Thymus (tissue), 11 donors: ENCODE data around the gene ANAPC10. TPM values are rescaled to one million over a fixed set of nuclear protein-coding genes. Genes with fewer than 3 reads are reported as not detected.

Experiments
- DNase-seq, 9 donors: peaks; one replicate each; pipeline ENCODE4 v3.0.0-alpha.2; 2013; ENCODE audit warnings: low spot score in 9 of 9, low read depth in 6 of 9, missing footprints in 1 of 9
- H3K27ac ChIP-seq, 2 donors: one replicate each; pipeline ENCODE4 v1.5.1; 2013; ENCODE audit warnings: control low read depth in 1 of 2, low read depth in 1 of 2, low read length in 1 of 2, mild to moderate bottlenecking in 1 of 2, moderate library complexity in 1 of 2
- H3K27me3 ChIP-seq, 2 donors: one replicate each; pipeline ENCODE4 v1.5.1; 2013; ENCODE audit warnings: low read length in 1 of 2; ENCODE audit not compliant: control insufficient read depth in 2 of 2, insufficient read depth in 1 of 2
- H3K36me3 ChIP-seq, 2 donors: one replicate each; pipeline ENCODE4 v1.5.1; 2013; ENCODE audit warnings: low read length in 1 of 2, mild to moderate bottlenecking in 1 of 2, moderate library complexity in 1 of 2; ENCODE audit not compliant: control insufficient read depth in 2 of 2, insufficient read depth in 2 of 2
- H3K4me1 ChIP-seq, 2 donors: one replicate each; pipeline ENCODE4 v1.5.1; 2013; ENCODE audit warnings: low read length in 2 of 2; ENCODE audit not compliant: control insufficient read depth in 2 of 2, insufficient read depth in 2 of 2
- H3K4me3 ChIP-seq, 2 donors: one replicate each; pipeline ENCODE4 v1.5.1; 2013; ENCODE audit warnings: low read length in 2 of 2, control low read depth in 1 of 2, mild to moderate bottlenecking in 1 of 2
- H3K9me3 ChIP-seq, 2 donors: one replicate each; pipeline ENCODE4 v1.5.1; 2013; ENCODE audit warnings: low read length in 1 of 2, mild to moderate bottlenecking in 1 of 2; ENCODE audit not compliant: control insufficient read depth in 2 of 2, insufficient read depth in 1 of 2
- WGBS: extraction: QIAGEN DNeasy Blood & Tissue Kit; methylation state at CpG from one replicate; pipeline ENCODE4 v1.1.7; 2013; 5-methylcytosine and 5-hydroxymethylcytosine counted together
- polyA plus RNA-seq: library from polyadenylated mRNA; stranded (reverse); fragments of 200-250 nt; gene quantifications from one replicate; pipeline ENCODE4 v1.2.3, GENCODE V29; 2013
- total RNA-seq: library from RNA; stranded (reverse); fragments of 120-200 nt; gene quantifications from one replicate; pipeline ENCODE4 v1.2.4, GENCODE V29; 2013
- donor health status: healthy.

The ANAPC10 gene
- total and polyA plus RNA-seq, 2 donors = 31.1 to 36.5 TPM

DNA sequence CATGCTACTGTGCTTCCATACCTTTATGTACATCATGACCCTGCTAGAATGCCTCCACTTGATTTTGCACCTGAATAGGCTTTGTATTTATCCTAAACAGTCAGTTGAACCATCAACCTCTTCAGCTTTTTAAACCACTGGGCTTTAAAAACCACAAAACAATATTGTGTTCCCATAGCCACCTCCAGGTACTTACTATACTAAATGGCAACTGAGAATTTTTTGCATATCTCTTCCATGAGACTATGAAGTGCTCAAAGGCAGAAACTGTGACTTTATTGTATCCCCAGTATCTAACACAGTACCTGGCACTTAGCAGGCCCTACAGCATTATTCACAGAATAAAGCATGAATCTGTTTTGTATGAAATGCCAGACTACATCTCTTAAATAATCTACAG lies 39.7 kb downstream of the ANAPC10 start:
- Histone ChIP-seq H3K27me3 (no peaks in the 10 kb centered on the region), H3K4me3 (no peak overlapping the region), H3K4me1 (no peaks in the 10 kb centered on the region), H3K27ac (no peak overlapping the region), H3K36me3 (peaks cover 0 to 6% of the 10 kb centered on the region in 2 donors), H3K9me3 (no peaks in the 10 kb centered on the region)
- DNase-seq = no peak

DNA sequence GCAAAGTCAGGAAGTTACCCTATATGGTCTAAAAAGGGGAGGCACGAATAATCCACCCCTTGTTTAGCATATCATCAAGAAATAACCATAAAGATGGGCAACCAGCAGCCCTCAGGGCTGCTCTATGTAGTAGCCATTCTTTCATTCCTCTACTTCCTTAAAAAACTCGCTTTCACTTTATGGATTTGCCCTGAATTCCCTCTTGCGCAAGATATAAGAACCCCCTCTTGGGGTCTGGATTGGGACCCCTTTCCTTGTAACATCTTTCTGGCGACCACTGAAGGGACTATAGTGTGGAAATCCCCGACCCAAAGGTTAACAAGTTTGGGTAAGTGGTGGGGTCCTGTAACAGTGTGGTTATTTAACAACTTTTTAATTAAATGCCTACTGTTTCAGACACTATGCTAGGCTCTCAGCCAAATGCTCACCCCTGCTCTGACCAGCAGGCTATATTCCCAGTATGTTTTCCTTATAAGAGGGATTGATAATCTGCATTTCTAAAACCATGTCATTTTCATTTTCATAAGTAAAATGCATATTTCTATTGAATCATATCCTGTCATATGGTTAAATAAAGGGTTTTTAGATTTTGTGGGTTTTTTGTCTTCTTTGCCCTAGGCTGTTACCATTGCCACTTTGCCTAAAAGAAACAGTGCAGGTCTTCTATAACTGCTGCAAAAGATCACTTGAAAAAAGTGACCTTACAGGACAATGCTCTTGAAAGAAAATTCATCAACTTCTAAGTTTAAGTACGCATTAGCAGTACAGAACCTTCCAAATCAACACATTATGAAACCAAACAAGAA lies 41.5 kb downstream of the ANAPC10 start:
- no peaks in the 10 kb centered on the region for H3K4me1 ChIP-seq
- WGBS = 98% methylated on average over 6 of the region's 6 CpGs
- no peak overlapping the region for H3K4me3 ChIP-seq

DNA sequence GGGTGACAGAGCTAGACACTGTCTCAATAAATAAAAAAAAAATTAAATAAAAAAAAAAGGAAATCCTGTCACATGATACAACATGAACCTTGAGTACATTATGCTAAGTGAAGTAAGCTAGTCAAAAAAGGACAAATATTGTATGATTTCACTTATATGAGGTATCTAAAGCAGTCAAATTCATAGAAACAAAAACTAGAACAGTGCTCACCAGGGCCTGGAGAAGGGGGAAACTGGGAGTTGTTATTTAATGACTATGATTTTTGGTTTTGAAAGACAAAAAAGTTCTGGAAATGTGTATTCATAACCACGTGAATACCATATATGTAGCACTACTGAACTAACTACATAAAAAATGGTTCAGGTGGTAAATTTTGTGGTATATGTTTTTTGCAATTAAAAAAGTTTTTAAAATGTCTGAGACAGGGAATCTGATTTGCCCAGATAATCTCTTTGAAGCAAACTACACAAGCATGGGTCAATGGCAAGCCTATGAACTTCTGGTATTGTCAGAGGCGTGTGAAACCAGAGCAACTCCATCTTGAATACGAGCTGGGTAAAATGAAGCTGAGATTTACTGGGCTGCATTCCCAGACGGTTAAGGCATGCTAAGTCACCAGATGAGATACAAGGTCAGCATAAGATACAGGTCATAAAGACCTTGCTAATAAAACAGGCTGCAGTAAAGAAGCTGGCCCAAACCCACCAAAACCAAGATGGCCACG lies 42.3 kb downstream of the ANAPC10 start:
- no peak for DNase-seq
- no peak overlapping the region for H3K27ac ChIP-seq
- H3K4me1 ChIP-seq = no peaks in the 10 kb centered on the region
- no peak overlapping the region for H3K4me3 ChIP-seq
- H3K36me3 ChIP-seq = peaks cover 0 to 5% of the 10 kb centered on the region in 2 donors
- H3K9me3 ChIP-seq = no peaks in the 10 kb centered on the region
- no peaks in the 10 kb centered on the region for H3K27me3 ChIP-seq
- 97% methylated on average over 5 of the region's 5 CpGs for WGBS

More for the DNA sequence above, 41.5 kb downstream of the ANAPC10 start:
- Histone ChIP-seq H3K9me3 (no peaks in the 10 kb centered on the region), H3K27me3 (no peaks in the 10 kb centered on the region), H3K36me3 (peaks cover 0 to 2% of the 10 kb centered on the region in 2 donors), H3K27ac (no peak overlapping the region)
- no peak for DNase-seq

DNA sequence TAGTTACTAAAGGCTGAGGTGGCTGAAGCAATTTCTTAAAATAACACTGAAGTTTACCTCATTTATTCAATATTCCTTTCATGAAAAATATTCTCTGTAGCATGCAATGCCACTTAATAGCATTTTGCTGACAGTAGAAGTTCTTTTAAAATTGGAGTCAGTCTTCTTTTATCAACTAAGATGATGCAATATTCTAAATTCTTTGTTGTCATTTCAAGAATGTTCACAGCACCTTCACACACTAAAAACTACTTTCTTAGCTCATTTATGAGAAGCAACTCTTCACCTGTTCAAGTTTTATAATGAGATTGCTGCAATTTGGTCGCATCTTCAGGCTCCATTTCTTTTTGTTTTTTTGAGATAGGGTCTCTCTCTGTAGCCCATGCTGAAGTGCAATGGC lies 48.8 kb downstream of the ANAPC10 start:
- Histone ChIP-seq H3K9me3 (no peaks in the 10 kb centered on the region), H3K36me3 (peaks cover 0 to 4% of the 10 kb centered on the region in 2 donors)
- 97% methylated on average over 1 of the region's 1 CpG for WGBS

DNA sequence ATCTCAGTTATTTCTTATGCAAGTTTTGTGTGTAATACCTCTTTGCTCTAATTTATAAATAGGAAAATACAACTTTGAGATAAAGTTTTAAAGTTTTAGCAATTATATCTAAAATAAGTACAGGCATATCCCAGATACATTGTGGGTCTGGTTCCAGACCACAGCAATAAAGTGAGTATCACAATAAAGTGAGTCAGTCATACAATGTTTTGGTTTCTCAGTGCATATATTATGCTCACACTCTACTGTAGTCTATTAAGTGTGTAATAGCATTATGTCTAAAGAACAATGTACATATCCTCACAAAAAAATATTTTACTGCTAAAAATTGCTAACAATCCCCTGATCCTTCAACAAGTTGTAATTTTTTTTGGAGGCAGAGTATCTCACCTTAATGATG lies 49.2 kb downstream of the ANAPC10 start:
- DNase-seq = no peak
- Histone ChIP-seq H3K27ac (no peak overlapping the region), H3K4me1 (no peaks in the 10 kb centered on the region), H3K9me3 (no peaks in the 10 kb centered on the region), H3K4me3 (no peak overlapping the region), H3K27me3 (no peaks in the 10 kb centered on the region), H3K36me3 (peaks cover 0 to 4% of the 10 kb centered on the region in 2 donors)

More for the DNA sequence above, 48.8 kb downstream of the ANAPC10 start:
- Histone ChIP-seq H3K4me3 (no peak overlapping the region), H3K27me3 (no peaks in the 10 kb centered on the region), H3K27ac (no peak overlapping the region), H3K4me1 (no peaks in the 10 kb centered on the region)
- DNase-seq = no peak

DNA sequence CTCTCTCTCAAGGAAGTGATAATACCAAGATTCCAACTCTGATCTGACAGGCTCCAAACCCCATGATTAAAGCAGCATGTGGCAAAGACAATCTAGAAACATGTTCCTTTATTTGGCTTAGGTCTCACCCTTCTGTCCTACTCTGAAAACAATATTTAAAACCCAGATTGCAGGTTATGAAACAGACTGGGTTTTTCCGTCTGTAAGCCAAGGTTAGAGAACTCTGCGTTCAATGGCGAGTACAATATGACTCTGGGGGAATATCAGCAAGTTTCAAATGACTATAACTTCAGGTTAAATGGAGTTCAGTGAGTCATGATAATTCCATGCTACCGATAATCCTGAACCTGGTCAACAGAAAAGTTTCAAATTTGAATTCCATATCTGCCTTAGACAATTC lies 50.8 kb downstream of the ANAPC10 start:
- Histone ChIP-seq H3K4me3 (no peak overlapping the region), H3K4me1 (no peaks in the 10 kb centered on the region), H3K27ac (no peak overlapping the region), H3K27me3 (no peaks in the 10 kb centered on the region), H3K36me3 (peaks cover 0 to 4% of the 10 kb centered on the region in 2 donors), H3K9me3 (no peaks in the 10 kb centered on the region)
- DNase-seq = no peak
- WGBS = 97% methylated on average over 4 of the region's 4 CpGs

DNA sequence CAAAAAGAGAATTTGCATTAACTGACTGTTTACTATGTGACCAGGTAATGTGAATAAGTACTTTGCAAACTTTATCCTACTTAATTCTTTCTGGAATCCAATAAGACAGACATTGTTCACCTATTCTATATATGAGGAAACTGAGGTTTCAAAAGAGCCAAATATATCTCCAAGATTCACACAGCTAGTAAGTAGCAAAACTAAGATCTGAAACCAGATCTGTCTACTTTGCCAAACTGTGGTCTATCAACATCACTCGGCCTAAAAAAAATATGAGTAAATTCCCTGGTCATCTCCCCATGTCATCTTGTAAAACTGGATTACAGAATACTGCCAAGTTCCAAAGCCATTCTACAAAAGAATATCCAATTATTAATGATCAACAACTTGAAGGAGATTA lies 52.8 kb downstream of the ANAPC10 start:
- H3K27me3 ChIP-seq = no peaks in the 10 kb centered on the region
- no peaks in the 10 kb centered on the region for H3K9me3 ChIP-seq
- H3K4me3 ChIP-seq = no peak overlapping the region
- 92% methylated on average over 1 of the region's 1 CpG for WGBS
- H3K4me1 ChIP-seq = no peaks in the 10 kb centered on the region
- DNase-seq = no peak
- no peaks in the 10 kb centered on the region for H3K36me3 ChIP-seq
- H3K27ac ChIP-seq = no peak overlapping the region

DNA sequence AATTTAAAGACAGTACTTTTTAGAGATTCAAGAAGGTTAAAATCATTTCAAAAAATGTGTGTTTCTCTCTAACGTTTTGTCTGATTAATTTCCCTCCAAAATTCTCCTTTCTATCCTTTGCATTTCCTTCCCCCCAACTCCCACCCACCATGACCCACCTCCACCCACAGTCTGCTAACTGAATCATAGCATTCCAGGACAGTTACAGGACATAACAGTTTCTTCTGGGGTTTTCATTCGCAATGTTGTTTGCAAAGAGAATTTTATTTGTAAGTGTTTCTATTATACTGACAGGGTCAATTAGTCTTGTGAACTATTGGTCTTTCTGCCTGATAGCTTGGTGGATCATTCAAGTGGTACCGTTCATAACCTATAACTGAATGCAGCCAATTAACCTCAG lies 53.7 kb downstream of the ANAPC10 start:
- no peaks in the 10 kb centered on the region for H3K27me3 ChIP-seq
- DNase-seq = no peak
- no peaks in the 10 kb centered on the region for H3K4me1 ChIP-seq
- H3K9me3 ChIP-seq = no peaks in the 10 kb centered on the region
- H3K27ac ChIP-seq = no peak overlapping the region
- WGBS = 96% methylated on average over 3 of the region's 3 CpGs
- H3K36me3 ChIP-seq = peaks cover 0 to 3% of the 10 kb centered on the region in 2 donors
- no peak overlapping the region for H3K4me3 ChIP-seq

DNA sequence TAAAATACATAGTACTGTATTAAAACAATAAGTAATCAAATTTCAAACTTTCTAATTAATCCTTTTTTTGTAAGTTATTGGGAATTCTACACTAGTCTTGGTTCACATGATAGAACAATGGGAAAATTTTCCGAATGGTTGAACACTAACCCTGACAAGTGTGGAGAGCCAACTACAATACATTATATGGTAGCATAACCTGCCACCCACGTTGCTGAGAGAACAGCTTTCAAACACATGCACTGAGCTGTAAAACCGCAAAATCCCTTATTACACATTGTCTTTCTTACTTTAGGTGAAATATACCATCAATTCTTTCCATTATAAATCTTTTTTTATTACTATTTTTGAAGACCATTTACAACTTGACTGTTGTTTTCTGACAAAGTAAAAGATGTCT lies 54.7 kb downstream of the ANAPC10 start:
- no peaks in the 10 kb centered on the region for H3K4me1 ChIP-seq
- H3K27ac ChIP-seq = no peak overlapping the region
- DNase-seq = no peak
- peaks cover 0 to 3% of the 10 kb centered on the region in 2 donors for H3K36me3 ChIP-seq
- no peak overlapping the region for H3K4me3 ChIP-seq
- H3K27me3 ChIP-seq = no peaks in the 10 kb centered on the region
- no peaks in the 10 kb centered on the region for H3K9me3 ChIP-seq
- 93% methylated on average over 3 of the region's 3 CpGs for WGBS
